GM12878 (cell line): Measurements from ENCODE around the gene PPP1R11. TPM values are rescaled to one million over a fixed set of nuclear protein-coding genes. Genes with fewer than 3 reads are reported as not detected.

Experiments
- CBFB ChIP-seq: IDR thresholded peaks from 2 replicates; pipeline ENCODE4 v1.6.1; 2016; ENCODE audit warnings: antibody characterized with exemption, low read depth
- CBX5 ChIP-seq: sonication (generic); IDR thresholded peaks from 2 replicates; pipeline ENCODE4 v1.6.1; 2016; ENCODE audit warnings: low read depth, moderate library complexity, mild to moderate bottlenecking, inconsistent platforms
- CHD1 ChIP-seq: IDR thresholded peaks from 2 replicates; pipeline ENCODE4 v1.6.1; 2012; ENCODE audit warnings: low read depth, low read length, improper control_type of control experiment
- FOS ChIP-seq: IDR thresholded peaks from 3 replicates; pipeline ENCODE4 v1.6.1; 2011; ENCODE audit warnings: borderline replicate concordance; ENCODE audit not compliant: insufficient read length; ENCODE audit errors: extremely low read depth
- HDAC6 ChIP-seq: fragments of 200-600 bp; sonication (generic); IDR thresholded peaks from one replicate; pipeline ENCODE4 v1.8.0; 2017; ENCODE audit warnings: antibody characterized with exemption; ENCODE audit not compliant: unreplicated experiment
- MEF2A ChIP-seq: IDR thresholded peaks from 2 replicates; pipeline ENCODE4 v1.6.1; 2011; ENCODE audit warnings: low read depth, mild to moderate bottlenecking, low read length, moderate library complexity; ENCODE audit not compliant: insufficient read depth
- MYB ChIP-seq: fragments of 150-350 bp; IDR thresholded peaks from 2 replicates; pipeline ENCODE4 v1.6.1; 2014; ENCODE audit warnings: mild to moderate bottlenecking, low read depth, low read length, borderline replicate concordance
- NR2F1 ChIP-seq: fragments of 450-650 bp; conservative IDR thresholded peaks from 2 replicates; pipeline ENCODE4 v1.6.1; 2017; ENCODE audit warnings: mild to moderate bottlenecking
- PAX8 ChIP-seq: fragments of 450-650 bp; IDR thresholded peaks from 2 replicates; pipeline ENCODE4 v1.6.1; 2017; ENCODE audit warnings: mild to moderate bottlenecking, moderate library complexity
- RAD21 ChIP-seq: IDR thresholded peaks from 2 replicates; pipeline ENCODE4 v1.6.1; 2011; ENCODE audit warnings: mild to moderate bottlenecking, low read depth, low read length, moderate library complexity; ENCODE audit not compliant: insufficient read depth
- RAD51 ChIP-seq: fragments of 450-650 bp; IDR thresholded peaks from 2 replicates; pipeline ENCODE4 v1.6.1; 2016; ENCODE audit warnings: moderate library complexity, mild to moderate bottlenecking, inconsistent platforms
- RBBP5 ChIP-seq: fragments of 200-600 bp; sonication (generic); conservative IDR thresholded peaks from 2 replicates; pipeline ENCODE4 v1.6.1; 2016
- SMAD1 ChIP-seq: fragments of 450-650 bp; IDR thresholded peaks from 2 replicates; pipeline ENCODE4 v1.6.1; 2018; ENCODE audit warnings: mild to moderate bottlenecking, low read depth; ENCODE audit not compliant: partially characterized antibody
- SMAD5 ChIP-seq: IDR thresholded peaks from 2 replicates; pipeline ENCODE4 v1.6.1; 2016; ENCODE audit warnings: antibody characterized with exemption, low read depth
- SMC3 ChIP-seq: IDR thresholded peaks from 2 replicates; pipeline ENCODE4 v1.6.1; 2011; ENCODE audit warnings: low read length, improper control_type of control experiment, borderline replicate concordance
- SUPT20H ChIP-seq: IDR thresholded peaks from 2 replicates; pipeline ENCODE4 v1.6.1; 2011; ENCODE audit warnings: low read depth, mild to moderate bottlenecking, low read length, moderate library complexity, borderline replicate concordance; ENCODE audit not compliant: control insufficient read depth
- SUZ12 ChIP-seq: fragments of 200-600 bp; sonication (generic); IDR thresholded peaks from one replicate; pipeline ENCODE4 v1.6.1; 2018; ENCODE audit warnings: antibody characterized with exemption, mild to moderate bottlenecking; ENCODE audit not compliant: unreplicated experiment
- ZBED1 ChIP-seq: IDR thresholded peaks from 2 replicates; pipeline ENCODE4 v1.6.1; 2016; ENCODE audit warnings: borderline replicate concordance
- ZNF207 ChIP-seq: fragments of 450-650 bp; IDR thresholded peaks from 2 replicates; pipeline ENCODE4 v1.6.1; 2014; ENCODE audit warnings: antibody characterized with exemption, mild to moderate bottlenecking, borderline replicate concordance
- ZNF217 ChIP-seq: fragments of 450-650 bp; IDR thresholded peaks from 2 replicates; pipeline ENCODE4 v1.6.1; 2017; ENCODE audit warnings: antibody characterized with exemption, mild to moderate bottlenecking
- ZNF384 ChIP-seq: IDR thresholded peaks from 2 replicates; pipeline ENCODE4 v1.6.1; 2012; ENCODE audit warnings: low read depth, mild to moderate bottlenecking, low read length, improper control_type of control experiment, borderline replicate concordance
- polyA plus RNA-seq, 11 experiments: library from polyadenylated mRNA; depleted of rRNA in 4 of 11; unstranded in 6 of 11; stranded (reverse) in 5 of 11; fragments of >200 nt; fragmentation: Nextera tagmentation in 4 of 11; fragmentation: Illumina TruSeq in 1 of 11; extraction: Ambion mirVana in 4 of 11; extraction: Trizol in 1 of 11; gene quantifications; 1 replicate in 1 of 11; 2 replicates in 10 of 11; pipeline versions ENCODE4 v1.2.1 to v1.2.3, GENCODE V29; 2011 to 2016; ENCODE audit warnings: inconsistent platforms in 2 of 11, missing spikeins in 2 of 11, low read depth in 1 of 11
- total RNA-seq, 4 experiments: library from RNA; depleted of rRNA in 3 of 4; stranded (reverse); fragments of >200 nt in 3 of 4; fragmentation: Illumina TruSeq in 1 of 4; extraction: Trizol in 1 of 4; gene quantifications; 2 replicates each; pipeline versions ENCODE4 v1.2.1 to v1.2.3, GENCODE V29; 2013 to 2021
- TF ChIP-seq, protein P1 (sequence below): fragments of 450-650 bp; IDR thresholded peaks from 2 replicates; pipeline ENCODE4 v1.6.1; 2017; ENCODE audit warnings: mild to moderate bottlenecking, moderate library complexity
- TF ChIP-seq, protein P2 (sequence below): IDR thresholded peaks from 2 replicates; pipeline ENCODE4 v1.6.1; 2011; ENCODE audit warnings: borderline replicate concordance, low read depth, mild to moderate bottlenecking, moderate library complexity, mixed read lengths, low read length; ENCODE audit not compliant: insufficient read depth; ENCODE audit errors: extremely low read length
- TF ChIP-seq, protein P3 (sequence below): fragments of 450-650 bp; IDR thresholded peaks from 2 replicates; pipeline ENCODE4 v1.6.1; 2017; ENCODE audit warnings: mild to moderate bottlenecking, low read depth, inconsistent platforms; ENCODE audit not compliant: poor library complexity, severe bottlenecking

The PPP1R11 gene
- total and polyA plus RNA-seq, 10 of the 15 experiments (the other 5 are each of a cell fraction or from before 2014, with no cell fraction given): 12.6 to 56.1 (median 33.5) TPM

DNA sequence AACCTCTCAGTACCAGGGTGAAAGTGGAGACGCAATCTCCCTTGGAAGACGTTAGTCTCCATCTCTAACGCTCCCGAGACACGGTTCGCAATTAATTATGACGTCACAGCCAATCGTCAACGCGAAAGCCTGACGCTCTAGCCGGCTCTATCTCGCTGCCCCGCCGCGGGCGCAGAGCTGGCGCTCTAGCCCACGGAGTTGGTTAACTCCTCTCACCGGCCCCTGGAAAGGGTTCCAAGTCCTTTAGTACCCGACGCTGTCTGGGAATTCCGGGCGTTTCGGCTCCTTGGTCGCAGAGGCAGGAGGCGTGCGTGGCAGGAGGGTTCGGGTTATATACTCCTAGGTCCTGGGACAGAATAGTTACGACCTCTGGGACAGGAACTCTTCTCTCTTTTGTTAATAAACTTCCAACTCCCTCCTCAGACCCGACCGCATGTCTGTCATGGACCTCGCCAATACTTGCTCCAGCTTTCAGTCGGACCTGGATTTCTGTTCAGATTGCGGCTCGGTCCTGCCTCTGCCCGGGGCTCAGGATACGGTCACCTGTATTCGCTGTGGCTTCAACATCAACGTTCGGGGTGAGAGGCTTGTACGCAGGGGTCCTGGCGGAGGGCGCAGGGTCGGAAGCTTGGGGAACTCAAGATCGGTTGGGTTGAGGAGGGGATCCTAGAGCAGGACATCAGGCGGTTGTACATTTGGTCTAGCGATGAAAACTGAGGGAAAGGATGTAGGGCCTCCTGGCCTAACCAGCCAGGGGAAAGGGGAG lies 5.7 kb upstream of the PPP1R11 start, which contains the start of gene POLR1H (continued):
- TF ChIP-seq, protein P1, sequence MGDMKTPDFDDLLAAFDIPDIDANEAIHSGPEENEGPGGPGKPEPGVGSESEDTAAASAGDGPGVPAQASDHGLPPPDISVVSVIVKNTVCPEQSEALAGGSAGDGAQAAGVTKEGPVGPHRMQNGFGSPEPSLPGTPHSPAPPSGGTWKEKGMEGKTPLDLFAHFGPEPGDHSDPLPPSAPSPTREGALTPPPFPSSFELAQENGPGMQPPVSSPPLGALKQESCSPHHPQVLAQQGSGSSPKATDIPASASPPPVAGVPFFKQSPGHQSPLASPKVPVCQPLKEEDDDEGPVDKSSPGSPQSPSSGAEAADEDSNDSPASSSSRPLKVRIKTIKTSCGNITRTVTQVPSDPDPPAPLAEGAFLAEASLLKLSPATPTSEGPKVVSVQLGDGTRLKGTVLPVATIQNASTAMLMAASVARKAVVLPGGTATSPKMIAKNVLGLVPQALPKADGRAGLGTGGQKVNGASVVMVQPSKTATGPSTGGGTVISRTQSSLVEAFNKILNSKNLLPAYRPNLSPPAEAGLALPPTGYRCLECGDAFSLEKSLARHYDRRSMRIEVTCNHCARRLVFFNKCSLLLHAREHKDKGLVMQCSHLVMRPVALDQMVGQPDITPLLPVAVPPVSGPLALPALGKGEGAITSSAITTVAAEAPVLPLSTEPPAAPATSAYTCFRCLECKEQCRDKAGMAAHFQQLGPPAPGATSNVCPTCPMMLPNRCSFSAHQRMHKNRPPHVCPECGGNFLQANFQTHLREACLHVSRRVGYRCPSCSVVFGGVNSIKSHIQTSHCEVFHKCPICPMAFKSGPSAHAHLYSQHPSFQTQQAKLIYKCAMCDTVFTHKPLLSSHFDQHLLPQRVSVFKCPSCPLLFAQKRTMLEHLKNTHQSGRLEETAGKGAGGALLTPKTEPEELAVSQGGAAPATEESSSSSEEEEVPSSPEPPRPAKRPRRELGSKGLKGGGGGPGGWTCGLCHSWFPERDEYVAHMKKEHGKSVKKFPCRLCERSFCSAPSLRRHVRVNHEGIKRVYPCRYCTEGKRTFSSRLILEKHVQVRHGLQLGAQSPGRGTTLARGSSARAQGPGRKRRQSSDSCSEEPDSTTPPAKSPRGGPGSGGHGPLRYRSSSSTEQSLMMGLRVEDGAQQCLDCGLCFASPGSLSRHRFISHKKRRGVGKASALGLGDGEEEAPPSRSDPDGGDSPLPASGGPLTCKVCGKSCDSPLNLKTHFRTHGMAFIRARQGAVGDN: peak; percentile 73
- TF ChIP-seq ZBED1 (peak; percentile 57; the same call in 1 of the 2 replicates), ZNF207 (no peak), ZNF384 (no peak), SMAD1 (no peak), SUPT20H (no peak), CHD1 (no peak), RBBP5 (no peak), CBFB (peak; percentile 85; the same call in 1 of the 2 replicates), CBX5 (peak; percentile 85; the same call in 1 of the 2 replicates), FOS (no peak), PAX8 (peak; percentile 54; the same call in 1 of the 2 replicates), RAD21 (no peak), ZNF217 (0 out of 2 replicates have a peak, but pooled peaks have one; percentile 31), MEF2A (no peak), SMAD5 (peak; percentile 87), SUZ12 (no peak), NR2F1 (0 out of 2 replicates have a peak, but pooled peaks have one; percentile 28), MYB (peak; percentile 60; the same call in 1 of the 2 replicates), HDAC6 (no peak), SMC3 (no peak), RAD51 (0 out of 2 replicates have a peak, but pooled peaks have one; percentile 13)
- TF ChIP-seq, protein P2, sequence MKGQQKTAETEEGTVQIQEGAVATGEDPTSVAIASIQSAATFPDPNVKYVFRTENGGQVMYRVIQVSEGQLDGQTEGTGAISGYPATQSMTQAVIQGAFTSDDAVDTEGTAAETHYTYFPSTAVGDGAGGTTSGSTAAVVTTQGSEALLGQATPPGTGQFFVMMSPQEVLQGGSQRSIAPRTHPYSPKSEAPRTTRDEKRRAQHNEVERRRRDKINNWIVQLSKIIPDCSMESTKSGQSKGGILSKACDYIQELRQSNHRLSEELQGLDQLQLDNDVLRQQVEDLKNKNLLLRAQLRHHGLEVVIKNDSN: no peak
- TF ChIP-seq, protein P3, sequence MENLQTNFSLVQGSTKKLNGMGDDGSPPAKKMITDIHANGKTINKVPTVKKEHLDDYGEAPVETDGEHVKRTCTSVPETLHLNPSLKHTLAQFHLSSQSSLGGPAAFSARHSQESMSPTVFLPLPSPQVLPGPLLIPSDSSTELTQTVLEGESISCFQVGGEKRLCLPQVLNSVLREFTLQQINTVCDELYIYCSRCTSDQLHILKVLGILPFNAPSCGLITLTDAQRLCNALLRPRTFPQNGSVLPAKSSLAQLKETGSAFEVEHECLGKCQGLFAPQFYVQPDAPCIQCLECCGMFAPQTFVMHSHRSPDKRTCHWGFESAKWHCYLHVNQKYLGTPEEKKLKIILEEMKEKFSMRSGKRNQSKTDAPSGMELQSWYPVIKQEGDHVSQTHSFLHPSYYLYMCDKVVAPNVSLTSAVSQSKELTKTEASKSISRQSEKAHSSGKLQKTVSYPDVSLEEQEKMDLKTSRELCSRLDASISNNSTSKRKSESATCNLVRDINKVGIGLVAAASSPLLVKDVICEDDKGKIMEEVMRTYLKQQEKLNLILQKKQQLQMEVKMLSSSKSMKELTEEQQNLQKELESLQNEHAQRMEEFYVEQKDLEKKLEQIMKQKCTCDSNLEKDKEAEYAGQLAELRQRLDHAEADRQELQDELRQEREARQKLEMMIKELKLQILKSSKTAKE: peak; percentile 61
